A673 (cell line): ENCODE data around the gene POLR1D. TPM values are rescaled to one million over a fixed set of nuclear protein-coding genes. Genes with fewer than 3 reads are reported as not detected.

ENCODE experiments used
- BruUV-seq: library from RNA; stranded (reverse); fragments of 400-500 nt; replicated peaks from 2 replicates; lab custom pipeline; 2021; lab: Mats Ljungman, UMichigan
- CTCF ChIA-PET: fragments of 300-600 bp; sonication (Branson Sonifier 250); formaldehyde crosslinking; loops from one replicate; lab custom pipeline; 2022; ENCODE audit warnings: antibody characterized with exemption; lab: Charles Lee
- POLR2A ChIA-PET: fragments of 300-600 bp; sonication (Branson Sonifier 250); formaldehyde crosslinking; loops from one replicate; lab custom pipeline; 2022; ENCODE audit warnings: antibody characterized with exemption; ENCODE audit not compliant: low non-redundant PET; lab: Charles Lee
- DNase-seq: peaks from one replicate; pipeline ENCODE4 v3.0.0-alpha.2; 2015; ENCODE audit warnings: low spot score
- H3K27ac ChIP-seq: fragments of 200-600 bp; sonication (generic); 2 replicates; pipeline ENCODE4 v1.5.1; 2016; ENCODE audit warnings: mixed run types, low read depth, mild to moderate bottlenecking, mixed read lengths, antibody characterized with exemption, low read length; ENCODE audit not compliant: poor library complexity, severe bottlenecking
- H3K27me3 ChIP-seq: fragments of 200-600 bp; sonication (generic); replicated peaks from 2 replicates; pipeline ENCODE4 v1.6.1; 2017; ENCODE audit warnings: mixed run types, low read depth, mild to moderate bottlenecking, mixed read lengths, antibody characterized with exemption, low read length; ENCODE audit not compliant: insufficient read depth, poor library complexity
- H3K36me3 ChIP-seq: fragments of 200-600 bp; sonication (generic); 2 replicates; pipeline ENCODE4 v1.6.1; 2016; ENCODE audit warnings: mixed run types, mild to moderate bottlenecking, mixed read lengths, antibody characterized with exemption, low read length; ENCODE audit not compliant: insufficient read depth, poor library complexity, severe bottlenecking
- H3K4me1 ChIP-seq: fragments of 200-600 bp; sonication (generic); 2 replicates; pipeline ENCODE4 v1.6.1; 2017; ENCODE audit warnings: mixed run types, mild to moderate bottlenecking, mixed read lengths, antibody characterized with exemption, low read length; ENCODE audit not compliant: insufficient read depth, poor library complexity, severe bottlenecking
- H3K4me3 ChIP-seq: fragments of 200-600 bp; sonication (generic); 2 replicates; pipeline ENCODE4 v1.5.1; 2016; ENCODE audit warnings: low read depth, mixed run types, mild to moderate bottlenecking, mixed read lengths, low read length; ENCODE audit not compliant: poor library complexity, severe bottlenecking
- H3K9me3 ChIP-seq: fragments of 200-600 bp; sonication (generic); 2 replicates; pipeline ENCODE4 v1.6.1; 2016; ENCODE audit warnings: mixed run types, low read depth, mild to moderate bottlenecking, mixed read lengths, antibody characterized with exemption, low read length; ENCODE audit not compliant: poor library complexity, severe bottlenecking
- CTCF ChIP-seq: fragments of 300-800, 200-600 bp; sonication (generic); conservative IDR thresholded peaks from 2 replicates; pipeline ENCODE4 v1.5.1; 2017; ENCODE audit warnings: low read depth, mild to moderate bottlenecking, antibody characterized with exemption, low read length, moderate library complexity, mixed read lengths
- EZH2 ChIP-seq: fragments of 200-600 bp; sonication (generic); IDR thresholded peaks from 2 replicates; pipeline ENCODE4 v1.6.1; 2017; ENCODE audit warnings: borderline replicate concordance, low read depth, mild to moderate bottlenecking, mixed read lengths, antibody characterized with exemption, low read length; ENCODE audit not compliant: poor library complexity, severe bottlenecking
- intact Hi-C: fragments of 100-400 bp; cut with micrococcal nuclease; formaldehyde crosslinking; loops from one replicate; pipeline ENCODE4 v1.10.0; 2022; ENCODE audit not compliant: unreplicated experiment
- total RNA-seq: library from RNA; stranded (reverse); gene quantifications from 2 replicates; pipeline ENCODE4 v1.2.3, GENCODE V29; 2021

Gene POLR1D
- total RNA-seq, 1 experiment from 2014 or later: 116 TPM

- H3K27ac ChIP-seq: no peak overlapping the region
- intact Hi-C loops: no loop called here
- H3K4me3 ChIP-seq: no peak overlapping the region
- ChIA-PET POLR2A (no interaction called here), CTCF (no interaction called here)
- H3K9me3 ChIP-seq: no peaks in the 10 kb centered on the region
- peaks cover 10% of the 10 kb centered on the region for H3K4me1 ChIP-seq
- H3K27me3 ChIP-seq: no peaks in the 10 kb centered on the region
- DNase-seq: no peak
- no peaks in the 10 kb centered on the region for H3K36me3 ChIP-seq
- no peak for TF ChIP-seq EZH2
- TF ChIP-seq CTCF: no peak
- BruUV-seq: no TSS peak
Observed at GRCh38 chr13:27593267-27593666, 28.4 kb upstream of the POLR1D start.

GRCh38 chr13:27595055-27595811 is 26.5 kb upstream of the POLR1D start:
- POLR2A ChIA-PET: no interaction called here
- no peak for TF ChIP-seq CTCF
- no peak for TF ChIP-seq EZH2
- CTCF ChIA-PET: no interaction called here

GRCh38 chr13:27599096-27599495 is 22.6 kb upstream of the POLR1D start:
- Histone ChIP-seq H3K4me3 (no peak overlapping the region), H3K9me3 (no peaks in the 10 kb centered on the region), H3K27ac (no peak overlapping the region), H3K36me3 (no peaks in the 10 kb centered on the region), H3K27me3 (no peaks in the 10 kb centered on the region), H3K4me1 (peaks cover 9% of the 10 kb centered on the region)
- CTCF ChIA-PET: no interaction called here
- BruUV-seq: no TSS peak
- TF ChIP-seq EZH2 (no peak), CTCF (no peak)
- intact Hi-C loops: no loop called here
- POLR2A ChIA-PET: no interaction called here
- no peak for DNase-seq

More at GRCh38 chr13:27595055-27595811, 26.5 kb upstream of the POLR1D start:
- Histone ChIP-seq H3K4me3 (no peak overlapping the region), H3K36me3 (no peaks in the 10 kb centered on the region), H3K27me3 (no peaks in the 10 kb centered on the region), H3K9me3 (no peaks in the 10 kb centered on the region), H3K4me1 (peaks cover 19% of the 10 kb centered on the region), H3K27ac (no peak overlapping the region)
- no TSS peak for BruUV-seq
- DNase-seq: no peak
- intact Hi-C loops: no loop called here
